SJCRH30 (cell line): ENCODE data around the gene IKZF4. TPM values are rescaled to one million over a fixed set of nuclear protein-coding genes. Genes with fewer than 3 reads are reported as not detected.
"Not testable (repeated sequence)": the region's sequence is repeated elsewhere in the genome, so short reads cannot be mapped to it uniquely, and the experiment has no call there.

Source experiments
- DNase-seq, 2 experiments: peaks; one replicate each; pipeline ENCODE4 v3.0.0-alpha.2; 2015 to 2020
- H3K27ac ChIP-seq: fragments of 250-450 bp; sonication (Bioruptor Pico); 2 replicates; pipeline ENCODE4 v1.5.1; 2020; ENCODE audit warnings: mild to moderate bottlenecking, moderate library complexity
- H3K27me3 ChIP-seq: fragments of 250-450 bp; sonication (Bioruptor Pico); 2 replicates; pipeline ENCODE4 v1.5.1; 2020; ENCODE audit warnings: mild to moderate bottlenecking, moderate library complexity
- H3K36me3 ChIP-seq: fragments of 250-450 bp; sonication (Bioruptor Pico); 2 replicates; pipeline ENCODE4 v1.5.1; 2020; ENCODE audit warnings: mild to moderate bottlenecking, moderate library complexity
- H3K4me1 ChIP-seq: fragments of 250-450 bp; sonication (Bioruptor Pico); 2 replicates; pipeline ENCODE4 v1.5.1; 2020; ENCODE audit warnings: mild to moderate bottlenecking, moderate library complexity
- H3K4me3 ChIP-seq: fragments of 250-450 bp; sonication (Bioruptor Pico); 2 replicates; pipeline ENCODE4 v1.5.1; 2020; ENCODE audit warnings: mild to moderate bottlenecking, moderate library complexity
- H3K9me3 ChIP-seq: fragments of 250-450 bp; sonication (Bioruptor Pico); replicated peaks from 2 replicates; pipeline ENCODE4 v1.5.1; 2020; ENCODE audit warnings: mild to moderate bottlenecking, moderate library complexity
- total RNA-seq: library from RNA; depleted of rRNA; stranded (reverse); fragments of >200 nt; shearing (Covaris generic); gene quantifications from 2 replicates; pipeline ENCODE4 v1.2.3, GENCODE V29; 2014

The IKZF4 gene
- total RNA-seq, 1 experiment from 2014 or later, result 2.2 TPM

- H3K4me1 ChIP-seq, result no peaks in the 10 kb centered on the region
- H3K27me3 ChIP-seq, result no peaks in the 10 kb centered on the region
- peaks cover 43% of the 10 kb centered on the region for H3K36me3 ChIP-seq
- no peak overlapping the region for H3K4me3 ChIP-seq
- no peak for DNase-seq
- H3K27ac ChIP-seq, result no peak overlapping the region
- H3K9me3 ChIP-seq, result no peaks in the 10 kb centered on the region
Observed at GRCh38 chr12:55991110-55991509, 29.7 kb upstream of the IKZF4 start.

DNA sequence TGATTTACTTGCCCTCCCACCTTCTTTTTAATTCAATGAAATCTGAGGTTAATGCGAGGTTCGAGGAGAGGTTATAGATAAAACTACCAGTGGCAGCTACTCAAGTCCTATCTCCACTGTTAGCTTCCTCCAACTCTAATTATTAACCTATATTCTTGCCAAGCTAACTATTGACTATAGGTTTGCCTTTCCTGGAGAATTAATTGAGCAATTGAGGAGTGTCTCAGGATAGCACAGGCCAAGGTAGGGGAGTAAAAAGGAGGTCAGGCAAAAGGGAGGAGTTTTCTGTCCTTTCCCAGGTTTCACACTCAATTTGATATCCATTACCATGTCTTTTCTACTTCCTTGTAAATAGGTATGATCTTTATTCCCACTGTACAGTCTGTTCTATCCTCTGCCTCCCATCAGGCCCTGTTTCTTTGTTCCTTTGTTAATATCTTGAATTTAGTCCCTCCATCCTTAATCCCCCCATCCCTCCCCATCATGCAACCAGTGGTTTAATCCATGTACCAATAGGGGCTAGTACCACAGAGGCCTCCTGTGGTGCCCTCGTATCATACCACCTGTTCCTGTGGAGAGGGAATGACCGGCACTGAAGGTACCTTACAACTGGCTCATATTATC, 27.5 kb upstream of the IKZF4 start:
- H3K27ac ChIP-seq, result no peak overlapping the region
- no peak overlapping the region for H3K4me3 ChIP-seq
- no peaks in the 10 kb centered on the region for H3K27me3 ChIP-seq
- H3K9me3 ChIP-seq, result no peaks in the 10 kb centered on the region
- H3K4me1 ChIP-seq, result no peaks in the 10 kb centered on the region
- peaks cover 30% of the 10 kb centered on the region for H3K36me3 ChIP-seq
- no peak for DNase-seq

DNA sequence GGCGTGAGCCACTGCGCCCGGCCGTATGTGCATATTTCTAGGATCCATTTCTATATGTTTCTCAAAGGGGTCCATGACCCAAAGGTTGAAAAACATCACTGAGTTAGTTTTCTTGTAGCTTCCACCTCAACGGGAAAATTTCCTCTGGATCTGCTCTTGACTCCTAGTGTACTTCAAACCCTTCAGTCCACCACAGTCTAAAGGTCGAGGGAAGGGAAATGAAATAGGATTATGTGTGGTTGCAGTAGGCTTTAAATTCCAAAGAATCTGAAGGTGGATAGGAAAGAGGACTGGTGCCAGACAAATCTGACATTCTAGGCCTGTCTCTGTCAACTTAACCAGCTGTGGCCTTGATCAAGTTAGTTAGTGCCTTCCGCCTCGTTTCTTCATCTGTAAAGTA, 25.5 kb upstream of the IKZF4 start:
- Histone ChIP-seq H3K9me3 (no peaks in the 10 kb centered on the region), H3K36me3 (peaks cover 19% of the 10 kb centered on the region), H3K27me3 (no peaks in the 10 kb centered on the region), H3K27ac (no peak overlapping the region), H3K4me3 (no peak overlapping the region), H3K4me1 (no peaks in the 10 kb centered on the region)
- DNase-seq, result no peak

GRCh38 chr12:55996201-55996714, 24.6 kb upstream of the IKZF4 start:
- peak; percentile 31 to 77 for DNase-seq
- Histone ChIP-seq H3K27me3 (no peaks in the 10 kb centered on the region), H3K4me3 (peak overlapping the region; percentile 59), H3K4me1 (no peaks in the 10 kb centered on the region), H3K27ac (no peak overlapping the region), H3K9me3 (no peaks in the 10 kb centered on the region), H3K36me3 (peaks cover 10% of the 10 kb centered on the region)

DNA sequence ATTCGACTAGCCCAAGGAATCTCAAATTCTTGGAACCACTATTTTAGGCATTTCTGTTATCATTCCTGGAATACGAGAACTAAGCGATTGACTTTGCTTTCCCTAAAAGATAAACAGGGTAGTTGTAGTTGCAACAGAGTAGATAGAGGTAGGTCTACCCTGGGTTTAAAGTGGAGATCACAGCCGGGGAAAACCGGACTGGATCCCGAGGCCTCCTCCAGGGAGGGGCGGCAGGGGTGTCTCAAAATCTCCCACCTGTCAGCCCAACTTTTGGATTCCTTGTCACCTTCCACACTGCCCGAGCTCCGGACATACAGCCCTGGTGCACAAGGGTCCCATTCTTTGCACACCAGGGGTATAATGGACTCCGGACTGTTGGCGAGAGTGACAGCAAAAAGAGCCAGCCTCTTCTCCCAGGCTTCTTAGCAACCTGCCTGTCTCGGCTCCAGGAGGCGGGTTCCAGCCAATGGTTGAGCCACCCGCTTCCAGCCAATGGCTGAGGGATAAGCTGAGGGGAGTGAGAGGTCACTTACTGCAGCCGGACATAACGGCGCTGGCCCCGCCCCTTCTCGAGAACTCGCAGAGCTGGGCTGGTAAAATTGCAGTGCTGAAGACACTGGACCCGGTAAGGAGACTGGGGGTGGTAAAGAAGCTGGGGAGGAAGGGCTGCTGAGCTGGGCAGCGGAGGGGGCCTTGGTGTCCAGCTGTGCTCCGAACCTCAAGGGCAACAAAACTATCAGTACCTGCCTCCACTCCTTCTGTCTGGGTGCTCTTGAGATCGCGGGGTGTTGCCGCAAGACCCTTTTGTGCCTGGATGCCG, 23.9 kb upstream of the IKZF4 start, which contains the start of gene SUOX:
TSS of gene SUOX (plus strand) at position 562 of the 820 bp plus-strand sequence. CDS start 4,946 bp downstream, outside the sequence.
- peak within 1 kb of the TSS; percentile 59 for H3K4me3 ChIP-seq
- H3K27ac ChIP-seq, result no peak within 1 kb of the TSS
- H3K4me1 ChIP-seq, result no peaks in the 10 kb centered on the region
- no peaks in the 10 kb centered on the region for H3K27me3 ChIP-seq
- H3K36me3 ChIP-seq, result peaks cover 8% of the 10 kb centered on the region; the same call in 1 of the 2 replicates
- peak; percentile 94 to 95 for DNase-seq
- no peaks in the 10 kb centered on the region for H3K9me3 ChIP-seq

- DNase-seq, result no peak
- H3K4me3 ChIP-seq, result peak overlapping the region; percentile 59
- no peaks in the 10 kb centered on the region for H3K9me3 ChIP-seq
- no peaks in the 10 kb centered on the region for H3K27me3 ChIP-seq
- H3K36me3 ChIP-seq, result peaks cover 4% of the 10 kb centered on the region; the same call in 1 of the 2 replicates
- H3K4me1 ChIP-seq, result no peaks in the 10 kb centered on the region
- H3K27ac ChIP-seq, result no peak overlapping the region
Observed at GRCh38 chr12:55997535-55997859, 23.3 kb upstream of the IKZF4 start.

GRCh38 chr12:55999522-55999921, 21.3 kb upstream of the IKZF4 start:
- H3K9me3 ChIP-seq, H3K4me1 ChIP-seq, H3K4me3 ChIP-seq, DNase-seq, H3K27me3 ChIP-seq, H3K36me3 ChIP-seq, H3K27ac ChIP-seq: not testable (repeated sequence)

GRCh38 chr12:55999999-56000540, 20.8 kb upstream of the IKZF4 start:
- not testable (repeated sequence) for H3K9me3 ChIP-seq, H3K27me3 ChIP-seq, H3K4me3 ChIP-seq, H3K4me1 ChIP-seq, H3K36me3 ChIP-seq, H3K27ac ChIP-seq, DNase-seq

- no peaks in the 10 kb centered on the region for H3K9me3 ChIP-seq
- H3K36me3 ChIP-seq, result no peaks in the 10 kb centered on the region; the same call in 1 of the 2 replicates
- DNase-seq, result no peak
- no peaks in the 10 kb centered on the region for H3K4me1 ChIP-seq
- H3K4me3 ChIP-seq, result no peak overlapping the region
- H3K27ac ChIP-seq, result no peak overlapping the region
- H3K27me3 ChIP-seq, result no peaks in the 10 kb centered on the region
Observed at GRCh38 chr12:56001487-56002100, 19.2 kb upstream of the IKZF4 start.

GRCh38 chr12:56003376-56003775, 17.5 kb upstream of the IKZF4 start:
- not testable (repeated sequence) for H3K4me3 ChIP-seq, H3K9me3 ChIP-seq, H3K27me3 ChIP-seq, H3K27ac ChIP-seq, H3K4me1 ChIP-seq, H3K36me3 ChIP-seq, DNase-seq

- H3K27me3 ChIP-seq, result no peaks in the 10 kb centered on the region
Observed at GRCh38 chr12:56004211-56004610, 16.6 kb upstream of the IKZF4 start.

DNA sequence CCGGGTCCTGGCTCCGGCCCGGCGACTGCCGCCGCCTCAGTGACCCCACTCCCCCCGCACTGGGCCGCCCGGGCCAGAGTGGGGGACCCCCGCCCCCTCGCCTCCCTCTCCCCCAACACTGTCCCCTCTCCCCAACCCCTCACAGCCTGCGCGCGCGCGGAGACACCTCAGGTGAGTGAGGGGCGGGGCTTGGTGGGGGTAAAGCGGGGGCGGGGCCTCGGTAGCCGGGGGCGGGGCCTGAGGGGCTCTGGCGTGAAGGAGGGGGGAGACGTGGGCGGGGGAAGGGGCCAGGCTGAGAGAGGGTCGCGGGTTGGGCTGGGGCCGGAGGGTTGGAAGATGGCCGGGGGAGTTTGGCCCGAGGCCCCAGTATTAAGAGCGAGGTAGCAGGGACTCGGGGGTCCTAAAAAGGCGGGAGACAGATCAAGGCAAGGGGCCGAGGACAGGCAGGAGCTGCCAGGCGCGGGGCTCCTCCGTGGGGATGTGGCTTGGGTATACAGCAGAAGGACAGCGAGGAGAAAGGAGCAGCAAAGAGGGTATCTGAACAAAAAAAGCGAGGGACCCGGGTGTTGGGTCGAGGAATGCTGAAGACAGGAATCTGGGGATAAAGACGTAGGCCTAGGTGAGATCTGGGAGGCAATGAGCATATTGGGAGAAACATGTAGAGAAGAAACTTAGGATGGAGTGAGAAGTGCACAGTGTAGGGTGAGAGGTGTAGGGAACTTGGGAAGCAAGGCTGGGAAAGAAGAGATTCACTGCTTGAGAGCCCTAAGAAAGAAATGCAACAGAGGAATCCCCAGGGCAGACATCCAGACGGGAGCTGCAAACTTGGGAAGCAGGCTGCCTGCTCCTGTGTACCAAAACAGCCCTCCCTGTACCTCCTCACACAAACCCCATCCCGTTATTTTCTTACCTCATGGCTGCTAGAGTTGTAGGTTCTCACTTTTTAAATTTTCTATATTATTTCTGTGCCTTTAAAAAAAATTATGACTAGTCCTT, 13.0 kb upstream of the IKZF4 start:
- Histone ChIP-seq H3K27me3 (no peaks in the 10 kb centered on the region), H3K4me1 (no peaks in the 10 kb centered on the region), H3K4me3 (peak overlapping the region; percentile 58), H3K9me3 (no peaks in the 10 kb centered on the region), H3K36me3 (no peaks in the 10 kb centered on the region), H3K27ac (peak overlapping the region; percentile 33; the same call in 1 of the 2 replicates)
- peak; percentile 60 to 64 for DNase-seq

More at GRCh38 chr12:56004211-56004610, 16.6 kb upstream of the IKZF4 start:
- Histone ChIP-seq H3K4me3 (no peak overlapping the region), H3K4me1 (no peaks in the 10 kb centered on the region), H3K9me3 (no peaks in the 10 kb centered on the region), H3K36me3 (no peaks in the 10 kb centered on the region; the same call in 1 of the 2 replicates), H3K27ac (no peak overlapping the region)
- no peak for DNase-seq

DNA sequence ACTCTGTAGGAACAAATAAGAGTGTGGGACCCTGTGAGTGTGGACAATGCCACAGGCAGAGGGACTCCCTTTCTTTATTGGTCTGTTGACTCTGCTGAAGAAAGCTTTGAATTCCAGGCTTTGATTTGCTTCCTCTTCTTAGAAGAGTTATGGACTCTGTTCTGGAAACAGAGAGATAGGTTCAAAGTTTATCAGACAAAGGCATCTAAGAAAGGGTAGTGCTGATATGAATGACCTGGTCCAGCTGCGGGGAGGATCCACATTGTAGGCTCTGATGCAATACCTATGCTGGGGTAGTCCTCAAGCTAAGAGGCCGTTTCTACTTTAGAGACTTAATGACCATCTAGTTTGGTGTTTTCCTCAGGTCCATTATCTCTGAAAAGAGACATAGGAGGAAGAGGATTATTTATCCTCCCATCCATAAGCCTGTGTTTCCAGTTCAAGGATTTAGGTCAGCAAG, 10.7 kb upstream of the IKZF4 start:
- H3K27me3 ChIP-seq, result no peaks in the 10 kb centered on the region
- DNase-seq, result no peak

More for the DNA sequence above, 10.7 kb upstream of the IKZF4 start:
- H3K4me3 ChIP-seq, result no peak overlapping the region
- no peaks in the 10 kb centered on the region for H3K9me3 ChIP-seq
- no peak overlapping the region for H3K27ac ChIP-seq
- no peaks in the 10 kb centered on the region for H3K36me3 ChIP-seq
- H3K4me1 ChIP-seq, result no peaks in the 10 kb centered on the region
